Glomerular endothelial cell (primary cell): ENCODE results near the gene WBP2. TPM values are rescaled to one million over a fixed set of nuclear protein-coding genes. Genes with fewer than 3 reads are reported as not detected.
"Not testable (repeated sequence)": the region's sequence is repeated elsewhere in the genome, so short reads cannot be mapped to it uniquely, and the experiment has no call there.

Experiments
- DNase-seq: peaks from one replicate; pipeline ENCODE4 v3.0.0-alpha.2; 2011; ENCODE audit warnings: low read depth, low spot score; ENCODE audit errors: extremely low read depth
- total RNA-seq: library from RNA; depleted of rRNA; stranded (reverse); fragments of >200 nt; gene quantifications from 2 replicates; pipeline ENCODE4 v1.2.3, GENCODE V29; 2015

WBP2 gene
- total RNA-seq, 1 donor from 2014 or later, result 66.6 TPM

DNA sequence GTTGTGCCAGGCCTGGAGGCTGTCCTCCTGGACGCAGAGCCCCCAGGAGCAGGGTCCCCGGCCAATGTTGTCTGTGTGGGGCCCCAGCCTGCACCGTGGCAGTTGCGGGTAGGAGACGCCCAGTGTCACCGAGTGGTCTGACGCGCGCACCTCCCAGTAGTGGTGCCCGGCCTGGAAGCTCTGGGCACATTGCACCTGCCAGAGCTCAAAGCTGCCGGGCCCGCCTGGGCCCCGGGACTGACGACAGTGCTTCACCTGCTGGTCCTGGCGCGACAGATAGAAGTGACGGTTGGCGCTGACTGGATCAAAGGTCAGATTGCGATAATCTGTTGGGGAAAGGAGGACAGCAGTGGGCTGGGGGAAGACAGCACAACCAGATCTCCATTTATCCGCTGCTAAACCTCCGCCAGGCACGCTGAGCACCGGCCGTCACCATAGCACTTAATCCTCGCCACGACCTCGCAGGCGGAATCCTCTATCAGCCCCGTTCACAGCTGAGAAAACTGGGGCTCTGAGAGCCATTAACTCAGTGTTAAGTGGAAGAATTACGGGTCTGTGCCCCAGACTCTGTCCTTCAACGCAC is 36.0 kb upstream of the WBP2 start:
- DNase-seq, result no peak

DNA sequence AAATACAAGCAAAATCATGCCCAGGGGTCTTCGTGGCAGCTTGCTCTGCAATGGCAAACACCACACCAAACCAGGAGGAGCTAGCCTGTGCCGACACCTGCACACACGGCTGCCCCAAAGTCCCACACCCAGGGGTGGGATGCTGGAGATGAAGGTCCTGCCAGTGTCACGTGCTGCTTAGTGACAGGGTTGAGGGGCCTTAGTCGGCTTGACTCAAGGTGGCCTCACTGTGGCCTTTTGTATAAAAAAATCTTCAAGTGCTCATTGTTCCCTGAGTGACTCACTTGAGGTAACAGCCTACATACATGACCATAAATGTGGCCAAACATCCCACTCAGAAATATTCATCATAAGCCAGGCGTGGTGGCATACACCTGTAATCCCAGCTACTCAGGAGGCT is 34.3 kb upstream of the WBP2 start:
- DNase-seq, result no peak

DNA sequence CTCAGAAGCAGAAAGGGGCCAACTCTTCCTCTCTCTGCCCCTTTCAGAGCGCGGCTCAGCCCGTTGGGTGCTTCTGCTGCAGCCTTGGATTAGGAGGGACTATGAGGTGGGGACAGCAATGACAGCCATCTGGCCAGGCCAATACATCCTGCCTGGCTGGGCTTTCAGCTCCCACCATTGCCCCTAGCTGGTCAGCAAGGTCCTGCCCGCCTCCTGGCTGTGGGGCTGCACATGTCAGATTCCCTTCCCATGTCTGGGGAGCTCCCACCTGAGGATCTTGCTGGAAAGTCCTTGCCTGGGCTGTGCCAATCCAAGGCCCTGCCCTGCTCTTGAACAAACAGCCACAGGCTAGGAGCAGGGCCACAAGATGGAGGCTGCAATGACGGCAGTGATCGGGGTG is 33.3 kb upstream of the WBP2 start:
- no peak for DNase-seq

DNA sequence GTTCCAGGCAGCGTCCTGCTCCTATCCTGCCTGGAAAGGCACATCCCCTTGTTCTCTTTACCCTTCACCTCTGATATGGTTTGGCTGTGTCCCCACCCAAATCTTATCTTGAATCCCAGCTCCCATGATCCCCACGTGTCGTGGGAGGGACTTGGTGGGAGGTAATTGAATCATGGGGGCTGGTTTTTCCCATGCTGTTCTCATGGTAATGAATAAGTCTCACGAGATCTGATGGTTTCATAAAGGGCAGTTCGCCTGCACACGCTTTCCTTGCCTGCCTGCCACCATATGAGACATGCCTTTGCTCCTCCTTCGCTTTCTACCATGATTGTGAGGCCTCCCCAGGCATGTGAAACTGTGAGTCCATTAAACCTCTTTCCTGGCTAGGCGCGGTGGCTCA is 30.7 kb upstream of the WBP2 start:
- not testable (repeated sequence) for DNase-seq

- DNase-seq, result no peak
These were observed 30.3 kb upstream of the WBP2 start for GRCh38 chr17:75885431-75885830.

GRCh38 chr17:75881678-75882454 is 26.7 kb upstream of the WBP2 start:
- DNase-seq, result no peak

DNA sequence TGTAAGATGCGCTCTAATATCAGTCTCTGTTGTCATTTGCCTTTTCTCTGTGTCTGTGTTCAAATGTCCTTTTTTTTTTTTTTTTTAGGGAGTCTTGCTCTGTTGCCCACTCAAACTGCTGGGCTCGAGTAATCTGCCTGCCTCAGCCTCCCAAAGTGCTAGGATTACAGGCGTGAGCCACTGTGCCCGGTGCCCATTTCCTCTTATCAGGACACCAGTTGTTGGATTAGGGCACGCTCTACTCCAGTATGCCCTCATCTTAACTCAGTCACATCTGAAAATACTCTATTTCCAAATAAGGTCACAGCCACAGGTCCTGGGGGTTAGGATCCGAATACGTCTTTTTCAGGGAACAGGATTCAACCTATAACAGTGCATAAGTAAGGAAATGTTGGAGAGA is 25.1 kb upstream of the WBP2 start:
- DNase-seq, result no peak

DNA sequence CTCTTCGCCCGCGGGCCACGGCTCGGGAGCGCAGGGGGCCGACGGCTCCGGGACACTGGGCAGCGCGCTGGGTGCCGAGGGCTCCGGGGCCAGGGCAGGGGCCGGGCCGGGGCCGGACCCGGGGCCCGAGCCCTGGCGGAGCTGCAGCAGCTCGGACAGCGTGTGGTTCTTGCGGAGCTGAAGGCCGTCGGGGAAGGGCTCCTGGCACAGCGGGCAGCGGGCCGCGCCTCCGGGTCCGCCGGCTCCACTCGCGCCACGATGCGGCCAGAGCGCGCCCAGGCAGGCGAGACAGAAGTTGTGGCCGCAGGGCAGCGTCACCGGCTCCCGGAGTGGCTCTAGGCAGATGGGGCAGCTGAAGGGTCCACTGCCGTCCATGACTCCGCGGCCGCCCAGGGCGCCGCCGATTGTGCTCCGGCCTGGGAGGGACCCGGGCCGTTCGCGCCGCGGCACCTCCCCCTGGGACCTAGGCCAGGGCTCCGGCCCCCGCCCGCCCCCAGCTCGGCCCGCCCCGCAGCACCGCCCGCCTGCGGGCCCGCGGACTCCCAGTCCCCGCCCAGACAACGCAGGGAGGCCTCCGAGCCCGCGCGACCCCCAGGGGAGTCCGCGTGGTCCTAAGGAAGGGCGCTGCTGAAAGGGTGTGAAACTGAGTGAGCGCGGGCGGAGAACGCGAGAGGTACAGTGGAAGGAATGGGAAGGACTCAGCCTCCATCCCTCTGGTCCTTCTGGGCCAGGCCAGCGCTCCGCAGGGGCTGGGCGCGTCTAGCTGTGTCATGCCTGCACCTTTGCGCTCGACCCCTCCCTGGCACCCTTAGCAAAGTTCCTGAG is 23.3 kb upstream of the WBP2 start, which contains the start of gene TRIM47:
Gene TRIM47, minus strand, starts transcription at position 408 of the 825 bp plus-strand sequence. Its CDS starts 33 bp downstream, at position 375.
- DNase-seq, result no peak

DNA sequence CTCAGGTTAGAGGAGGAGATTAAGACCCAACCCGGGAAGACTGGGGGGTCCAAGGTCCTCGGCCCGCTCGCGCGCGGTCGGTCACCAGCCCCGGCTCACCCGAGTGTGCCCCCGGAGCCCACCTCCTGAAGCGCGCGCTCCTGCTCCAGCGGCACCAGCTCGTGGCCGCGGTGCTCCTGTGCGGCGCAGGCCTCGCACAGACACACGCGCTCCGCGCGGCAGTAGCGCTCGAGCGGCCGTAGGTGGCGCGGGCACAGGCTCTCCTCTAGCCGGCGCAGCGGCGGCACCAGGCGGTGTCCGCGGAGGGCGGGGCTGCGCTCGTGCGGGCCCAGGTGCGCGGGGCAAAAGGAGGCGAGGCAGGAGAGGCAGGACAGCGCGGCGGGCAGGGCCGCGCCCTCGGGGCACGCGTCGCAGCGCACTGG is 22.6 kb upstream of the WBP2 start:
- DNase-seq, result no peak

DNA sequence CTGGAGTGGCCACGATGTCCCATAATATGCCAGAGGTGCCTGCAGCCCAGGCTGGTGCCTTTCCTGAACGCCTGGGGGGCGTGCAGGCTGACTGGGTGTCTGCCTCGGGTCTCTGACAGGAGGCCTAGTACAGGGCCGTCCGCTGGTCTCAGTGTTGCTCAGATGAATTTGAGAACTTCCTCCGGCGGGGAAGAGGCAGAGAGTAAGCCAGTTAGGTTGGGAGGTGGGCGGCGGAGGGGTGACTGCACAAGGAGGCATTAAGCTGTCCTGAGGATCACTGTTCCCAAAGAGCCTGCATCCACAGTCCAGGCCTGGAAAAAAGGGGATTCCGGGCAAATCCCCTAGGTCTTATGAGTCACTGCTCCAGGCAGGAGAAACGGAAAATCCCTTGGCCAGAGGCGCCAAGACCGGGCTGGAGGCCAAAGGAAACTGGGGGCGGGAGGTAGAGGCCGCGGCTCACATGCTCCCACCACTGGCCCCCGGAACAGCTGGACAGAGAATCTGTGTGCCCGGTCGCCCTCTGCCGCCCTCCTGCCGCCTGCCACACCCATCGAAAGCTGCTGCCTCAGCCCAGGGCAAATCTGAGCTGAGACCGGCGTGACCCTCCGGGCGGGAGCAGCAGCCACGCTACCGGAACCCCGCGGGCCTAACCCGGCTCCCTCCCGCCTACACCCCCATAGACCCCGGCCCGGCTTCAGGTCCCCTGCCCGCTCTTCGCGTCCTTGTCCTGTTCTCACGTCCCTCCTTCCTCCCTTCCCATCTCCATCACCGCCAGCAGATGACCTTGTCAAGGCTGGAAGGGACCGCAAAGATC is 22.0 kb upstream of the WBP2 start:
- peak; percentile 71 for DNase-seq

DNA sequence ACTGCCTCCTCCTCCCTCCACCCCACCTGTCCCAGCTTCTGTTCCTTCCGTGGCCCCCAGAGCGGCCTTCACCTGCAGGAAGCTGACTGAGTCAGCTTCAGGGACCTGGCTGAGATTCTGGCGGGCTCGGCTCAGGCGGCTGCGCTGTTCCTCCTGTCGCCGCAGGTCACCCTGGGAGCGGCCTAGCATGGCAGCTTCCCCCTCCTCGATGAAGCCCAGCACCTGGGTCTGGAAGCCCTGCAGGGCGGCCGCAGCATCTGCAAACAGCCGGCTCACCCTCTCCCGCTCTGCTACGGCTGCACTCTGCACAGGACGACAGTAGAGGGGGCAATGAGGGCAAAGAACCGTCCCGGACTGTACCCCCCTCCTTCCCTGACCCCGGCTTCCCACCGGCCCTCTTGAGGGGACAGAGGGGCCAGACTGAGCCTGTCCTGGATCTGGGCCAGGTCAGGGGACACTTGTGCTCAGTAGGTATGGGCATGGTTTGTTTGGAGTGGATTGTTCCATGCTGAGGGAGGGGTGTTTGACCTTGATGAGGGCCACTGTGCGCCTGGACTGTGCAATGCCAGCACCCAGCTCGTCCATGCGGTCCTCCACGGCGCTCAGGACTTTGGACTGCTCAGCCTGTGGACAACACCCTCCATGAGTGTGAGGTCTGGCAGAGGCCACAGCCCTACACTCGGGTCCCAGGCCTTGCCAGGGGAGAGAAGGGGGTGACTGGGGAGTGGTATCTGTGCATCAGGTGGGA is 21.2 kb upstream of the WBP2 start:
- no peak for DNase-seq

DNA sequence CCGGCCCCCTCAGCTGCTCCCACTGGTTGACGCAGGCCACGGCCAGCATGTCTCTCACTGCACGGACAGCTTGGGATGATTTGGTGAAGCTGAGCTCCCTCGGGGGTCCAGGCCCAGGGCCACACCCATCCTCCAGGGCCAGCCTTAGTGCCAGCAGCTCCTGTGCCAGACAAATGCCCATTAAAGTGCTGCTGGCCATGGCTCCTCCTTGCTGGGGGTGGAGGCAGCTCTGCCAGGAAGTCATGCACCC is 20.7 kb upstream of the WBP2 start:
- no peak for DNase-seq

- DNase-seq, result no peak
These were observed 20.2 kb upstream of the WBP2 start for GRCh38 chr17:75875182-75875939.

DNA sequence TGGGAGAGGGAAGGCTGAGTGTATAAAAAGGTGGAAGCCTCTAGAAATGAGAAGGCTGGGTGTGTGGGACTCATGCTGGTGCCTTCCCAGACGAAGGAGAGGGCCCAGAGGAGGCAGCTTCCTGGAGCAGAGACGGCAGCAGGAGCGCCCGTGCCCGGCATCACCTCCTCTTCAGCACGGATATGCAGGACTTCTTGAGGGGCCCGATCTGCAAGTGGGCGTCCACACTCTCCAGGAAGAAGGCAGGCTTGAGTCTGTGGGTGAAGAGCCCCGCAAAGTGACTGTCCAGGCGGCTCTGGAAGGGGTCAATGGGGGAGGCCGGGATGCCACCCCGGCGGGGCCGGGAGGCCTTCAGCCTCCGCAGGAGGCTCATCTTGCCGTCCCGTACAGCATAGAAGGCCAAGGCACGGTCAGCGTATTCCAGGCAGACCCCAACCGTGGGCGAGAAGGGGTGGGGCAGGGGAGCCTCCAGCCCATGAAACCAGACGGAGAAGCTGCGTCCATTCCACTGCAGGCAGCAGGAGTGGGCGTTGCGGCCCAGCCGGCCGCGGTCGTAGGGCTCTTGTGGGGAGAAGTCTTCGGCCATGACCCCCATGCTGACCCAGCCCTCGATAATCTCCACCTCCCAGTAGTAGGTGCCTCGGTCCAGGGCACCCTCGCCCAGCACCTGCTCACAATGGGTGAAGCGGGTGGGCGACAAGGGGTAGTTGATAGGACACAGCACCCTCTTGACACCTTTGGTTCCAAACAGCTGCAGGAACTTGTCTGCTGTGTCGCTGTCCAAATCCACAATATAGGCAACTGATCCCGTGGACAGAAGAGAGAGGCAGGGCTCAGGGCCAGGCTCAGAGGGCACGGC is 19.4 kb upstream of the WBP2 start:
- DNase-seq, result no peak

DNA sequence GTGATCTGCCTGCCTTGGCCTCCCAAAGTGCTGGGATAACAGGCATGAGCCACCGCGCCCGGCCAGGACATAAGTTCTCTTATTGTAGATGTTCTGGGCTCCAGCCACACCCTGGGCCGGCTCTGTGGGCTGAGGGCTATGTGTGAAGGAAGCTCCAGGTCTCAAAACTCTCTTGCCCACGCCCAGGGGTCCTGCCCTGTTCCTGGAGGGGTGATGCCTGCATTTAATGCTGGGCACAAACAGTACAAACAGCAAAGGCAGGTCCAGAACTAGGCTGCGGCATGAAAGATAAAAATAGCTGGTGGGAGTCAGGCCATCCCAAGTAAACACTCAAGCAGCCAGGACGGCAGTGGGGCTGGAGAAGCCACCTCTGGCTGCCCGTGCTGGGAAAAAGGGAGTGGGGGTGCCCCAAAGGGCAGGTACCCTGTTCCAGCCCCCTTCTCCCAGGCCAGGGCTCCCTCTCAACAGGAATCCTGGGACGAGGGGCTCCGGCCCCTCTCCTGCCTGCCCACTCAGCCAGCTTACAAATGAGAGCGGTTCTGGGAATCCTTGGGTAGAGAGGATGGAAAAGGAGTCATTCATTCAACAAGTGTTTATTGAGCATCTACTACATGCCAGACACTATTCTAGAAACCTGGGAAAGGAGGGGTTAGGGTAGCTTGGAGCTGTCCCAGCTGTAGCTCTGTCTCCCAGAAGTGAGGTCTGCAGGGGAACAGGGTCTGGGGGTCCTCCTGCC is 18.6 kb upstream of the WBP2 start:
- no peak for DNase-seq

DNA sequence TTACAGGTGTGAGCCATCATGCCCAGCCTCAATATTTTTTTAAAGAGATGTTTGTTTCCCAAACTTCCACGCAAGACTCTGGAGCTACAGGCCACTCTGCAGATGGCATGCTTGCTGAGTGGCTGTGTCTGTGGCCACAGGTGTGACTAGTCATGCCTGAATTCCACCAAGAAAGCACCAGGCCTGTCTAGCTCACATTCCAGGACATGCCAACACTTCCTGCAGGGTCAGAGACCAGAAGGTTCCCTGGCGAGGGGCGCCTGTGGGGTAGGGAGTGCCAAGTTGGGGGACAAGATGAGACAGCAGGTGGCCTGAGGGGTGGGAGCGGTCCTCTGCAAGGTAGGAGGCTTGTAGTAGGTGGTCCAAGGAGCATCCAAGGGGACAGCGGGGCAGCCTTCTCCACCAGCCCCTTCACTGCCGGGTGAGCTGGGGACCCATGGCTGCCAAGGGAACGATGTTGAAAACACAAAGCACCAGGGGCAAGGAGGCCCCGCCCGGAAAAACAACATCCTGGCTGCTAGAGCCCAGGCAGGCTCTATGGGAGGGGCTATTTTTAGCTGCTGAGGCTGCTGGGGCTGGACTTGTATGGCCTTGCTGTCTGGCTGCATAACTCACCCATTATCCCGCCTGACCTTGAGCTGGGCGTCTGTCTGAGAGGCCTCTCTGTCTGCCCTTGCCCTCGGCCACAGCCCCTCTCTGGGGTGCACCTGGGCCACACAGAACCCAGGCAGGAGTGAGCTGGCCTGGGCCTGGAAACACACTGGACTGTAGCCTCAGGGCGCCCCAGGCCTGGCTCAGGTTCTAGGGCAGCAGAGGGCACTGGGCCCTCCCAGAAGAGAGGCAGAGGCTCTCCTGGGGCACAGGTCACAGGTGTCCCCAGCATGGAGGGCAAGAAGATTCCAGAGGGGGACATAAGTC is 17.6 kb upstream of the WBP2 start:
- peak; percentile 77 for DNase-seq

DNA sequence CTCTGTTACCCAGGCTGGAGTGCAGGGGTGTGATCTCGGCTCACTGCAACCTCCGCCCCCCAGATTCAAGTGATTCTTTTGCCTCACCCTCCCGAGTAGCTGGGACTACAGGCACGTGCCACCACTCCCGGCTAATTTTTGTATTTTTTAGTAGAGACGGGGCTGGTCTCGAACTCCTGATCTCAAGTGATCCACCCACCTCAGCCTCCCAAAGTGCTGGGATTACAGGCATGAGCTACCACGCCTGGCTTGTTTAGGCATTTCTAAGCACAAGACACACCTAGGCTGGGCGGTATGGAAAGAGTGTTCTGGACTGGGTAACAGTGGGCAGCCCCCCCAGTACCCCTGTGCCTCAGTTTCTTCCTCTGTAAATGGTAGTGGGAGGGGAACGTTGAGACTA is 15.1 kb upstream of the WBP2 start:
- DNase-seq, result not testable (repeated sequence)
